Forelimb muscle (tissue), 1 donor: ENCODE measurements around the gene GLYATL3. TPM values are rescaled to one million over a fixed set of nuclear protein-coding genes. Genes with fewer than 3 reads are reported as not detected.

Experiments
- polyA plus RNA-seq: library from polyadenylated mRNA; unstranded; fragments of 120-200 nt; gene quantifications from one replicate; pipeline ENCODE4 v1.2.1, GENCODE V29; 2013; ENCODE audit not compliant: insufficient read length

GLYATL3 gene
- polyA plus RNA-seq, 1 donor = not detected

Other genes starting within 250 kb of the GLYATL3 start
- 18.8 TPM for gene MMUT, start 36.7 kb upstream of the GLYATL3 start, polyA plus RNA-seq
- 7.5 TPM for gene CENPQ, start 36.6 kb upstream of the GLYATL3 start, polyA plus RNA-seq
- 3.2 TPM for gene C6orf141, start 50.7 kb downstream of the GLYATL3 start, polyA plus RNA-seq
- 0.80 TPM for gene RHAG, start 136.9 kb downstream of the GLYATL3 start, polyA plus RNA-seq
- not detected for gene CRISP2, start 213.6 kb downstream of the GLYATL3 start, polyA plus RNA-seq
- 0.28 TPM for gene CRISP3, start 244.5 kb downstream of the GLYATL3 start, polyA plus RNA-seq